Measurements from ENCODE around the gene PLA2G6. TPM values are rescaled to one million over a fixed set of nuclear protein-coding genes. Genes with fewer than 3 reads are reported as not detected.

PLA2G6 gene
- total RNA-seq, 1 experiment from 2014 or later: 18.7 TPM

- Mint-ChIP-seq H3K36me3 (ENCODE audit: insufficient read depth, unreplicated experiment) (peaks cover 10% of the 10 kb centered on the region), H3K27me3 (ENCODE audit: insufficient read depth, unreplicated experiment) (no peaks in the 10 kb centered on the region), H3K27ac (ENCODE audit: unreplicated experiment) (no peak overlapping the region), H3K4me3 (ENCODE audit: unreplicated experiment) (no peak overlapping the region), H3K4me1 (ENCODE audit: low read depth, unreplicated experiment) (peaks cover 21% of the 10 kb centered on the region), H3K9me3 (ENCODE audit: unreplicated experiment) (no peaks in the 10 kb centered on the region)
- TF ChIP-seq CTCF (IDR thresholded peaks at IDR 0.05; ENCODE audit: insufficient read depth in 1 of 2, low read depth in 1 of 2, low read length in 1 of 2, severe bottlenecking in 1 of 2, unreplicated experiment in 1 of 2): no peak
- Histone ChIP-seq H3K4me1 (peaks cover 31% of the 10 kb centered on the region), H3K4me3 (ENCODE audit: low read depth, low read length) (no peak overlapping the region), H3K36me3 (ENCODE audit: control insufficient read depth, insufficient read depth, low read length) (no peaks in the 10 kb centered on the region; the same call in 1 of the 2 replicates), H3K9me3 (no peaks in the 10 kb centered on the region), H3K27me3 (replicated peaks; ENCODE audit: control insufficient read depth, insufficient read depth, low read length) (no peaks in the 10 kb centered on the region)
- POLR2A ChIA-PET: no interaction called here
- CTCF ChIA-PET: no interaction called here
- no peak for DNase-seq
- no TSS peak for BruUV-seq (replicated peaks)
- intact Hi-C loops (cut with micrococcal nuclease; ENCODE audit: unreplicated experiment): no loop called here
Measured at GRCh38 chr22:38165922-38166593, 15.6 kb downstream of the PLA2G6 start.

DNA sequence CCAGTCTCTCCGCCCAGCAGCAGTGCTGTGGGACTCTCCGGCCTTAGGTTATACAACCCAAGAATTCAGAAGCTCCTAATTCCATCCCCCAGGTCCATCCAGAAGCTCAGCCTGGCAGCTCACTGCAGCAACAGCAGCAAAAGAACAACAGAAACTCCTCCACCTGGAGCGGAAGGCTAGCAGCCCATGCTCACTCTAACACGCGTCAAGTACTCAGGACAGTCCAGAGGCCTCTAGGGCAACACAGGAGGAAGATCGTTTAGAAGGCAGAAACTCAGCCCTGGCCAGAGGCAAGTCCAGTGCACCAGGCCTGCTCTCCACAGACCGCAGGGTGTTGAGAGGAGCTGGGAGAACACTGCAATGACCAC, 17.1 kb downstream of the PLA2G6 start:
- ChIA-PET POLR2A (interaction anchor here (0.5 to 1.0 kb wide), 3 partner anchors 17 to 37 kb away, joined by 3 to 4 read pairs (median 3); partner anchors contain the start of gene MAFF), CTCF (no interaction called here)
- Mint-ChIP-seq H3K9me3 (ENCODE audit: unreplicated experiment) (no peaks in the 10 kb centered on the region), H3K27me3 (ENCODE audit: insufficient read depth, unreplicated experiment) (no peaks in the 10 kb centered on the region), H3K27ac (ENCODE audit: unreplicated experiment) (peak overlapping the region; percentile 73), H3K36me3 (ENCODE audit: insufficient read depth, unreplicated experiment) (peaks cover 10% of the 10 kb centered on the region), H3K4me3 (ENCODE audit: unreplicated experiment) (peak overlapping the region; percentile 18), H3K4me1 (ENCODE audit: low read depth, unreplicated experiment) (peaks cover 21% of the 10 kb centered on the region)
- no peak for DNase-seq
- BruUV-seq (replicated peaks): no TSS peak
- Histone ChIP-seq H3K4me3 (ENCODE audit: low read depth, low read length) (no peak overlapping the region), H3K4me1 (peaks cover 31% of the 10 kb centered on the region), H3K36me3 (ENCODE audit: control insufficient read depth, insufficient read depth, low read length) (no peaks in the 10 kb centered on the region; the same call in 1 of the 2 replicates), H3K27me3 (replicated peaks; ENCODE audit: control insufficient read depth, insufficient read depth, low read length) (no peaks in the 10 kb centered on the region), H3K9me3 (no peaks in the 10 kb centered on the region)
- intact Hi-C loops (cut with micrococcal nuclease; ENCODE audit: unreplicated experiment): loop anchor here (1.0 kb wide), 1 partner anchor 14 kb away; no protein-coding TSS in a partner anchor
- no peak for TF ChIP-seq CTCF (IDR thresholded peaks at IDR 0.05; ENCODE audit: insufficient read depth in 1 of 2, low read depth in 1 of 2, low read length in 1 of 2, severe bottlenecking in 1 of 2, unreplicated experiment in 1 of 2)

DNA sequence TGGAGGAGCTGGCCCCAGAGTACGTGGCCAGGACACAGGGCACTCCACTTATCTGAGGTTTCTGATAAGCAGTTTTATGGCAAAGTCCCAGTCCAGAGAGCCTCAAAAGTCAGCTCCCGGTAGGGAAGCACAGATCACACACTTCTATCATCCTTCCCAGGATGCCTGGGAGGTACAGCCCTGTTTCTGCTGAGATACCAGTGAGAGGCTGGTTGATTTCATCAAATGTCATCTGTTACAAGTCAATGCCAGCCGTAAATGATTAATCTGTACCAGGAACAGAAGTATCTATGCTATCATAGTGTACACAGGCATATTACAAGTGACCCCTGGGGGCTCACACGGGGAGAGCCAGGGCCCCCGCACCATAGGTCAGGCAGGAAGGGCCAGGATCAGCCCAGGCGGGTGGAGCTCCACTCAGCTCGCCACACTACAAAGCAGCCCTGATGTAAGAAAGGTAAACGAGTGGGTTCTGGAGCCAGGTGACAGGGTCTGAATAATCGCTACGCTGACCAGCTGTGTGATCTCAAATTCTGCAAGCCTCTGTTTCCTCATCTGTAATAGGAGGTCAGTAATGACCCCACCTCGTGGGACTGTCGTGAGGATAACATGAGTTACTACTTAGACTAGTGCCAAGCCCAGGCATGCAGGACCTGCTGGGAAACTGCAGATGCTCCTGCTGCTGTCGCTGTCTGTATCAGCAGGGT, 17.6 kb downstream of the PLA2G6 start:
- ChIA-PET POLR2A (interaction anchor here (0.5 to 1.0 kb wide), 3 partner anchors 18 to 38 kb away, joined by 3 to 4 read pairs (median 3); partner anchors contain the start of gene MAFF), CTCF (no interaction called here)
- no peaks in the 10 kb centered on the region; the same call in 1 of the 2 replicates for H3K36me3 ChIP-seq (ENCODE audit: control insufficient read depth, insufficient read depth, low read length)
- intact Hi-C loops (cut with micrococcal nuclease; ENCODE audit: unreplicated experiment): loop anchor here (1.0 kb wide), 1 partner anchor 14 kb away; no protein-coding TSS in a partner anchor
- Mint-ChIP-seq H3K4me3 (ENCODE audit: unreplicated experiment) (peak overlapping the region; percentile 18), H3K4me1 (ENCODE audit: low read depth, unreplicated experiment) (peaks cover 21% of the 10 kb centered on the region), H3K36me3 (ENCODE audit: insufficient read depth, unreplicated experiment) (peaks cover 10% of the 10 kb centered on the region), H3K9me3 (ENCODE audit: unreplicated experiment) (no peaks in the 10 kb centered on the region), H3K27ac (ENCODE audit: unreplicated experiment) (peak overlapping the region; percentile 73), H3K27me3 (ENCODE audit: insufficient read depth, unreplicated experiment) (no peaks in the 10 kb centered on the region)
- H3K9me3 ChIP-seq: no peaks in the 10 kb centered on the region
- peak; percentile 68 to 84 for DNase-seq
- peaks cover 31% of the 10 kb centered on the region for H3K4me1 ChIP-seq
- TF ChIP-seq CTCF (IDR thresholded peaks at IDR 0.05; ENCODE audit: insufficient read depth in 1 of 2, low read depth in 1 of 2, low read length in 1 of 2, severe bottlenecking in 1 of 2, unreplicated experiment in 1 of 2): no peak
- H3K4me3 ChIP-seq (ENCODE audit: low read depth, low read length): no peak overlapping the region
- H3K27me3 ChIP-seq (replicated peaks; ENCODE audit: control insufficient read depth, insufficient read depth, low read length): no peaks in the 10 kb centered on the region
- no TSS peak for BruUV-seq (replicated peaks)

Measured in Caco-2 (cell line).